K562 (cell line): ENCODE results near the gene LRRC4. TPM values are rescaled to one million over a fixed set of nuclear protein-coding genes. Genes with fewer than 3 reads are reported as not detected.

Experiments used
- ATAC-seq: fragments of 200-7000 bp; cut with Tn5 transposase; 3 replicates; pipeline ENCODE4 v1.9.1; 2020; ENCODE audit warnings: moderate library complexity
- BruUV-seq: library from RNA; stranded (reverse); fragments of 400-500 nt; replicated peaks from 2 replicates; lab custom pipeline; 2021; lab: Mats Ljungman, UMichigan
- CTCF ChIA-PET: fragments of 300-600 bp; formaldehyde crosslinking; extraction: SDS; loops from one replicate; lab custom pipeline; 2021; ENCODE audit warnings: low intra/inter-chr PET ratio; lab: Yijun Ruan, JAX
- POLR2A ChIA-PET: fragments of 300-600, 350-650 bp; sonication (Branson Sonifier 250); formaldehyde crosslinking; extraction: SDS; loops from one replicate; lab custom pipeline; 2021; ENCODE audit warnings: antibody characterized with exemption, inconsistent platforms; lab: Yijun Ruan, JAX
- DNase-seq, 4 experiments: peaks; one replicate each; pipeline versions ENCODE4 v3.0.0 to v3.0.0-alpha.2; 2011 to 2018; ENCODE audit warnings: low spot score in 3 of 4, mixed read lengths in 3 of 4; ENCODE audit errors: extremely low read depth in 1 of 4
- FAIRE-seq: peaks from 2 replicates; lab custom pipeline; 2011; peaks lifted over from hg19 to GRCh38; lab: Jason Lieb, UNC
- H2AFZ ChIP-seq: 2 replicates; pipeline ENCODE4 v1.6.0; 2011; ENCODE audit warnings: low read depth, low read length, control low read depth, inconsistent platforms
- H3K27ac ChIP-seq: fragments of 200-600 bp; 3 replicates; pipeline ENCODE4 v1.8.0; 2011; ENCODE audit warnings: low read depth, mild to moderate bottlenecking, control low read depth, inconsistent platforms, low read length, moderate library complexity, mixed read lengths; ENCODE audit errors: extremely low read depth
- H3K27me3 ChIP-seq, 2 experiments: fragments of 300-600 bp in 1 of 2; 2 replicates in 1 of 2; 3 replicates in 1 of 2; pipeline versions ENCODE4 v1.6.0 to v1.8.0; 2011; ENCODE audit warnings: inconsistent platforms in 2 of 2, low read length in 2 of 2, mild to moderate bottlenecking in 1 of 2, mixed read lengths in 1 of 2, moderate library complexity in 1 of 2; ENCODE audit not compliant: control insufficient read depth in 2 of 2, insufficient read depth in 2 of 2
- H3K36me3 ChIP-seq: fragments of 300-600 bp; 3 replicates; pipeline ENCODE4 v1.8.0; 2011; ENCODE audit warnings: mild to moderate bottlenecking, low read length, inconsistent platforms; ENCODE audit not compliant: control insufficient read depth, insufficient read depth
- H3K4me1 ChIP-seq, 2 experiments: fragments of 200-600 bp in 1 of 2; replicated peaks in 1 of 2; 2 replicates in 1 of 2; 3 replicates in 1 of 2; pipeline versions ENCODE4 v1.5.1 to v1.8.0; 2011; ENCODE audit warnings: inconsistent platforms in 2 of 2, low read length in 2 of 2, mild to moderate bottlenecking in 1 of 2, mixed read lengths in 1 of 2, moderate library complexity in 1 of 2; ENCODE audit not compliant: control insufficient read depth in 2 of 2, insufficient read depth in 2 of 2
- H3K4me2 ChIP-seq: 2 replicates; pipeline ENCODE4 v1.6.1; 2011; ENCODE audit warnings: low read length, control low read depth, inconsistent platforms, mixed read lengths; ENCODE audit not compliant: insufficient read depth
- H3K4me3 ChIP-seq: fragments of 200-600 bp; sonication (generic), shearing (Covaris generic); 2 replicates; pipeline ENCODE4 v1.5.1; 2016; ENCODE audit warnings: control low read depth, inconsistent platforms
- H3K79me2 ChIP-seq: fragments of 200-600 bp; 3 replicates; pipeline ENCODE4 v1.8.0; 2011; ENCODE audit warnings: low read length, inconsistent platforms; ENCODE audit not compliant: control insufficient read depth, insufficient read depth
- H3K9ac ChIP-seq, 2 experiments: 2 replicates each; pipeline versions ENCODE4 v1.6.0 to v1.6.1; 2011; ENCODE audit warnings: low read depth in 2 of 2, low read length in 2 of 2, control low read depth in 1 of 2, inconsistent platforms in 1 of 2, mild to moderate bottlenecking in 1 of 2, mixed read lengths in 1 of 2; ENCODE audit not compliant: insufficient read depth in 1 of 2
- H3K9me1 ChIP-seq: one replicate; pipeline ENCODE4 v1.6.0; 2011; ENCODE audit warnings: inconsistent platforms, mild to moderate bottlenecking, low read length, moderate library complexity; ENCODE audit not compliant: control insufficient read depth, insufficient read depth
- H3K9me3 ChIP-seq: replicated peaks from 2 replicates; pipeline ENCODE4 v1.5.1; 2011; ENCODE audit warnings: low read depth, low read length, inconsistent platforms; ENCODE audit not compliant: control insufficient read depth, insufficient read depth
- H4K20me1 ChIP-seq: replicated peaks from 2 replicates; pipeline ENCODE4 v1.6.1; 2011; ENCODE audit warnings: low read length, inconsistent platforms, mixed read lengths; ENCODE audit not compliant: control insufficient read depth, insufficient read depth
- BCOR ChIP-seq: fragments of 450-650 bp; IDR thresholded peaks from 2 replicates; pipeline ENCODE4 v1.6.1; 2016
- CBX3 ChIP-seq, 2 experiments: IDR thresholded peaks; 1 replicate in 1 of 2; 2 replicates in 1 of 2; pipeline ENCODE4 v1.6.1; 2012; ENCODE audit warnings: inconsistent platforms in 2 of 2, low read length in 2 of 2, borderline replicate concordance in 1 of 2, control low read depth in 1 of 2
- CC2D1A ChIP-seq: fragments of 450-650 bp; IDR thresholded peaks from 2 replicates; pipeline ENCODE4 v1.6.1; 2017; ENCODE audit warnings: mild to moderate bottlenecking
- CREB1 ChIP-seq, 2 experiments: sonication (generic) in 1 of 2; formaldehyde crosslinking in 1 of 2; IDR thresholded peaks; 2 replicates each; pipeline versions ENCODE4 v1.6.1 to v1.8.0; 2012 to 2022; ENCODE audit warnings: inconsistent platforms in 1 of 2, mild to moderate bottlenecking in 1 of 2, missing genetic modification reagents in 1 of 2, moderate library complexity in 1 of 2
- E2F4 ChIP-seq: sonication (generic); formaldehyde crosslinking; IDR thresholded peaks from 2 replicates; pipeline ENCODE4 v1.8.0; 2022; ENCODE audit warnings: mild to moderate bottlenecking, low read depth, missing genetic modification reagents
- ELF2 ChIP-seq: fragments of 250-450 bp; sonication (Bioruptor Pico); IDR thresholded peaks from 2 replicates; pipeline ENCODE4 v1.5.0; 2021; ENCODE audit warnings: mild to moderate bottlenecking
- ELK1 ChIP-seq: sonication (generic); formaldehyde crosslinking; IDR thresholded peaks from 2 replicates; pipeline ENCODE4 v1.8.1; 2022; ENCODE audit warnings: missing genetic modification reagents
- GATAD2A ChIP-seq: fragments of 450-650 bp; IDR thresholded peaks from 2 replicates; pipeline ENCODE4 v1.6.1; 2017
- IRF1 ChIP-seq: sonication (generic); formaldehyde crosslinking; IDR thresholded peaks from 2 replicates; pipeline ENCODE4 v1.8.0; 2022; ENCODE audit warnings: missing genetic modification reagents, mild to moderate bottlenecking, borderline replicate concordance
- KLF10 ChIP-seq: fragments of 250-450 bp; sonication (Bioruptor Pico); IDR thresholded peaks from 2 replicates; pipeline ENCODE4 v1.6.1; 2021; ENCODE audit warnings: matching md5 sums
- KLF16 ChIP-seq: IDR thresholded peaks from 2 replicates; pipeline ENCODE4 v1.6.1; 2016; ENCODE audit warnings: antibody characterized with exemption
- LEF1 ChIP-seq: fragments of 450-650 bp; IDR thresholded peaks from 2 replicates; pipeline ENCODE4 v1.6.1; 2016; ENCODE audit warnings: mild to moderate bottlenecking
- NR2C1 ChIP-seq, 2 experiments: fragments of 450-650 bp; IDR thresholded peaks; 2 replicates each; pipeline ENCODE4 v1.6.1; 2017; ENCODE audit warnings: mild to moderate bottlenecking in 2 of 2, antibody characterized with exemption in 1 of 2, inconsistent platforms in 1 of 2, missing compliant biosample characterization in 1 of 2, missing genetic modification characterization in 1 of 2
- SIRT6 ChIP-seq: IDR thresholded peaks from one replicate; pipeline ENCODE4 v1.6.1; 2012; ENCODE audit warnings: low read depth, mild to moderate bottlenecking, control low read depth, inconsistent platforms, low read length, moderate library complexity
- STAG1 ChIP-seq: sonication (generic); formaldehyde crosslinking; IDR thresholded peaks from 2 replicates; pipeline ENCODE4 v1.5.0; 2020; ENCODE audit warnings: missing genetic modification reagents, borderline replicate concordance
- ZNF217 ChIP-seq: sonication (generic); formaldehyde crosslinking; IDR thresholded peaks from 2 replicates; pipeline ENCODE4 v1.8.0; 2022; ENCODE audit warnings: mild to moderate bottlenecking, missing genetic modification reagents
- WGBS: fragments of 100-300 bp; shearing (Covaris generic); methylation state at CpG from one replicate; pipeline ENCODE4 v1.1.6; 2016; ENCODE audit warnings: low coverage, mixed read lengths; ENCODE audit not compliant: insufficient coverage; ENCODE audit errors: missing lambda C conversion rate; 5-methylcytosine and 5-hydroxymethylcytosine counted together
- in situ Hi-C: fragments of 300-500 bp; cut with MboI; formaldehyde crosslinking; loops from 4 replicates; pipeline ENCODE4 v1.15.0; 2018; ENCODE audit warnings: inconsistent platforms, mixed read lengths
- intact Hi-C: fragments of 100-400 bp; cut with micrococcal nuclease; formaldehyde crosslinking; loops from 2 replicates; pipeline ENCODE4 v1.14.2; 2022
- polyA plus RNA-seq, 8 experiments: library from polyadenylated mRNA; depleted of rRNA in 4 of 8; stranded (reverse) in 5 of 8; unstranded in 3 of 8; fragments of >200 nt; fragmentation: Nextera tagmentation in 2 of 8; fragmentation: Illumina TruSeq in 1 of 8; extraction: Ambion mirVana in 2 of 8; extraction: Trizol in 1 of 8; gene quantifications; 2 replicates each; pipeline versions ENCODE4 v1.2.1 to v1.2.3, GENCODE V29; 2011 to 2014; ENCODE audit warnings: inconsistent platforms in 1 of 8, missing spikeins in 1 of 8
- total RNA-seq, 7 experiments: library from RNA; depleted of rRNA in 6 of 7; stranded (reverse); fragments of >200 nt in 6 of 7; fragmentation: Illumina TruSeq in 2 of 7; extraction: Trizol in 2 of 7; gene quantifications; 2 replicates each; pipeline versions ENCODE4 v1.2.1 to v1.2.3, GENCODE V29; 2011 to 2021; ENCODE audit warnings: low replicate concordance in 1 of 7
- TF ChIP-seq, protein P1 (sequence below): fragments of 450-650 bp; IDR thresholded peaks from 2 replicates; pipeline ENCODE4 v1.6.1; 2016; ENCODE audit warnings: low read depth, mild to moderate bottlenecking, moderate library complexity
- TF ChIP-seq, protein P2 (sequence below): fragments of 250-450 bp; sonication (Bioruptor Pico); IDR thresholded peaks from 2 replicates; pipeline ENCODE4 v1.5.0; 2021

The LRRC4 gene
- total and polyA plus RNA-seq, 9 of the 15 experiments (the other 6 are each of a cell fraction or from before 2014, with no cell fraction given) = 0.04 to 0.11 TPM; not detected in 7

- TF ChIP-seq NR2C1 (IDR thresholded peaks at IDR 0.05) (no peak), NR2C1 (tag; IDR thresholded peaks at IDR 0.05) (no peak), SIRT6 (no peak), GATAD2A (no peak), STAG1 (CRISPR knock-in tag) (no peak), ZNF217 (CRISPR knock-in tag) (no peak), IRF1 (no peak), CC2D1A (no peak), CBX3 (IDR thresholded peaks at IDR 0.05; ENCODE audit: borderline replicate concordance in 1 of 2, low read length in 2 of 2) (no peak)
- TF ChIP-seq, protein P1, sequence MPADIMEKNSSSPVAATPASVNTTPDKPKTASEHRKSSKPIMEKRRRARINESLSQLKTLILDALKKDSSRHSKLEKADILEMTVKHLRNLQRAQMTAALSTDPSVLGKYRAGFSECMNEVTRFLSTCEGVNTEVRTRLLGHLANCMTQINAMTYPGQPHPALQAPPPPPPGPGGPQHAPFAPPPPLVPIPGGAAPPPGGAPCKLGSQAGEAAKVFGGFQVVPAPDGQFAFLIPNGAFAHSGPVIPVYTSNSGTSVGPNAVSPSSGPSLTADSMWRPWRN = no peak
Observed at GRCh38 chr7:128003167-128003566, 28.1 kb downstream of the LRRC4 start (continued).

GRCh38 chr7:128000854-128001265 lies 30.4 kb downstream of the LRRC4 start:
- CTCF ChIA-PET = interaction anchor here (0.5 kb wide), 1 partner anchor 47 kb away, joined by 3 read pairs; no protein-coding TSS in a partner anchor
- WGBS = 89% methylated on average over 6 of the region's 6 CpGs
- no peak overlapping the region for H3K4me2 ChIP-seq
- H4K20me1 ChIP-seq = peaks cover 5% of the 10 kb centered on the region; the same call in 1 of the 2 replicates
- no peak overlapping the region for H3K9ac ChIP-seq
- no peak overlapping the region for H2AFZ ChIP-seq
- POLR2A ChIA-PET = interaction anchor here (0.7 to 3.5 kb wide), 5 partner anchors 11 to 249 kb away, joined by 3 to 20 read pairs (median 4); no protein-coding TSS in a partner anchor
- ATAC-seq (no peak), FAIRE-seq (no peak), DNase-seq (no peak)
- peaks cover 7% of the 10 kb centered on the region; the same call in 2 of the 3 replicates for H3K79me2 ChIP-seq
- no TSS peak for BruUV-seq
- peaks cover 6% of the 10 kb centered on the region for H3K9me1 ChIP-seq
- H3K4me3 ChIP-seq = no peak overlapping the region
- H3K4me1 ChIP-seq = peaks cover 30 to 51% of the 10 kb centered on the region in 2 experiments; a peak in 4 of 5 replicates
- H3K27ac ChIP-seq = no peak overlapping the region
- no peaks in the 10 kb centered on the region for H3K9me3 ChIP-seq
- in situ Hi-C loops (no loop called here), intact Hi-C loops (no loop called here)
- H3K36me3 ChIP-seq = peaks cover 64% of the 10 kb centered on the region
- no peaks in the 10 kb centered on the region for H3K27me3 ChIP-seq
- TF ChIP-seq E2F4 (CRISPR knock-in tag) (no peak), BCOR (no peak), KLF16 (no peak), KLF10 (no peak), LEF1 (no peak), CREB1 (IDR thresholded peaks at IDR 0.05) (no peak), CREB1 (CRISPR knock-in tag; IDR thresholded peaks at IDR 0.05) (no peak), ELK1 (CRISPR knock-in tag) (no peak), ELF2 (CRISPR knock-in tag) (no peak)
- TF ChIP-seq, protein P2, sequence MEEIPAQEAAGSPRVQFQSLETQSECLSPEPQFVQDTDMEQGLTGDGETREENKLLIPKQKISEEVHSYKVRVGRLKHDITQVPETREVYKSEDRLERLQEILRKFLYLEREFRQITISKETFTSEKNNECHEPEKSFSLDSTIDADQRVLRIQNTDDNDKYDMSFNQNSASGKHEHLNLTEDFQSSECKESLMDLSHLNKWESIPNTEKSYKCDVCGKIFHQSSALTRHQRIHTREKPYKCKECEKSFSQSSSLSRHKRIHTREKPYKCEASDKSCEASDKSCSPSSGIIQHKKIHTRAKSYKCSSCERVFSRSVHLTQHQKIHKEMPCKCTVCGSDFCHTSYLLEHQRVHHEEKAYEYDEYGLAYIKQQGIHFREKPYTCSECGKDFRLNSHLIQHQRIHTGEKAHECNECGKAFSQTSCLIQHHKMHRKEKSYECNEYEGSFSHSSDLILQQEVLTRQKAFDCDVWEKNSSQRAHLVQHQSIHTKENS (CRISPR knock-in tag) = no peak
